ENCODE data around the gene CSH2.
"Not testable (repeated sequence)": the region's sequence is repeated elsewhere in the genome, so short reads cannot be mapped to it uniquely, and the experiment has no call there.

Gene CSH2

DNA sequence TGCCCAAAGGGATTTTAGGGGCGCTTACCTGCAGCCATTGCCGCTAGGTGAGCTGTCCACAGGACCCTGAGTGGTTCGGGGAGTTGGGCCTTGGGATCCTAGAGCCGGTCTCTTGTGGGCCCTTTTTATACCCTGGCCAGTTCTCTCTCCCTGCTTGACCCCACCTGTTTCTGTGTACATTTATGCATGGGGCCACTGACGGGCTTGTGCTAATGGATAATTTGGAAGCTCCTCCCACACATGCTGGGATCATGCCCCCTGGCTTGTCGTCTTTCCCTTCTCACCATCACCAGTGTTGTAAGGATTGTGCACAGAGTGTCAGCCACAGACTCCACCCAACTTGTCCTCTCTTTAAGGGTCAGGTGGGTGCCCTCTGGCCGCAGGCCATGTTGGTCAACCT, at the start of gene CSH2:
TSS of gene CSH2 (minus strand) at position 101 of the 400 bp plus-strand sequence. CDS start at position 38, 63 bp downstream.
- not testable (repeated sequence) for DNase-seq (ENCODE audit: low read depth)

DNA sequence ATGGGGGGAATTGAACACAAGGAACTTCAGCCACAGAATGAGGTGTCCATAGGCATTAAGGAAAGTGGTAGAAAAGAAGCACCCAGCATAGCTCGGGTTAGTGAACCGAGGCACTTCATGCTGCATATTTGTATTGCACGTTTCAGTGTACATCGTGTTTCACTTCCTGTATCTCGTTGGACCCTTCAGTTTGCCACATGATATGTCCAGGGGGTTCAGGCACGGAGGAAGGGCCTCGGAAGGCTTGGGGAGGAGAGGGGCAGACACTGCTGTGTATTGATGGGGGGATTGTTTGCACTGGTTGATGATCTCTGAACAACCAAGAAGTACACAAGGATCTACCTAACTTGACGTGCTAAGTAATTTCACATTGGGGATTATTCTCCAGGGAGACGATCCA, 48.9 kb upstream of the CSH2 start:
- not testable (repeated sequence) for DNase-seq (ENCODE audit: low read depth)

DNA sequence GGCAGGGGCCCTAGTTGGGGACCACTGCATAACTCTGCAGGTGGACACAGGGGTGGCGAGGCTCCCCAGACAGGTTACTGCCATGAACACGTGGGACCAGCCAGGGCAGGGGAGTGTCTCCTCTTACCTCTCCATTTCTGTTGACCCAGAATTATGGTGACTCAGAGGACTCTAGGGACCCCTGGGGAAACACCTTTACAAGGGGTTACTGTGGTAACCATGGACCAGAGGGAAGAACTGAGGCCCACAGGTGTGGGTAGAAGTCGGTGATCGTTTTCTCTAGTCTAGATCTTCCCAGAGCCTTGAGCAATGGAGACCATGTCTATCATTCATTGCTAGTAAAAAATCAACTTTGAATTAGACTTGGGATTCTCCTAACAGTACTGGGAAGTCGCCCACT, 47.3 kb upstream of the CSH2 start:
- not testable (repeated sequence) for DNase-seq (ENCODE audit: low read depth)

DNA sequence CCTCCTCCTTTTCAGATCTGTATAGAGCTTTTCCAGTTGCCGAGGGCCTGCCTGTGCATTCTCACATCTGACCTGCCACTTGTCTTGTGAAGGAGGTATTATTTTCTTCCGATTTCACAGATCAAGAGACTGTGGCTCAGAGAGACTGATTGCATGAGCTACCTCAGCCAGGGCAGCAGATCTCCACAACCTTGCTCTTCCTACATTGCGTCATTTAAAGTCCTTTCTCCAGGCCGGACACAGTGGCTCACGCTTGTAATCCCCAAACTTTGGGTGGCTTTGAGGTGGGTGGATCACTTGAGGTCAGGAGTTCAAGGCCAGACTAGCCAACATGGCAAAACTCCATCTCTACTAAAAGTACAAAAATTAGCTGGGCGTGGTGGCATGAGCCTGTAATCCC, 46.6 kb upstream of the CSH2 start:
- DNase-seq (ENCODE audit: low read depth): not testable (repeated sequence)

DNA sequence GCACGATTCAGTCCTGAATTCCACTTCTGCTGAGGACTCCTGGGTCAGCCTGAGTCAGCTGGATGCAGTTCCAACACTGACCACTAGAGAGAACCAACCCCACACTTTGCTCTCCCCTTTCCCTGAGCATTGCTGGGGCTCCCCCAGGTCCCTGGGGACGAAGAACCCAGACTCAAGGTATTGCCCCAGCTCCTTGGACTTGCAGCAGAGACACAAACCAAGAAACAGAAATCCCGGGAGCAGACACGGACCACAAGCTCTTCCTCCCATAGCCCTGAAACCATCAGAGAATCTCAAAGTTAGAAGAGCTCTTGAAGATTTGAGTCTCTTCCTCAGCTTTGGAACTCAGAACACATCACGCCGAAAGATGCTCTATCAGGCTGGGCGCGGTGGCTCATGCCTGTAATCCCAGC, 45.8 kb upstream of the CSH2 start:
- peak; percentile 33 for DNase-seq (ENCODE audit: low read depth)

DNA sequence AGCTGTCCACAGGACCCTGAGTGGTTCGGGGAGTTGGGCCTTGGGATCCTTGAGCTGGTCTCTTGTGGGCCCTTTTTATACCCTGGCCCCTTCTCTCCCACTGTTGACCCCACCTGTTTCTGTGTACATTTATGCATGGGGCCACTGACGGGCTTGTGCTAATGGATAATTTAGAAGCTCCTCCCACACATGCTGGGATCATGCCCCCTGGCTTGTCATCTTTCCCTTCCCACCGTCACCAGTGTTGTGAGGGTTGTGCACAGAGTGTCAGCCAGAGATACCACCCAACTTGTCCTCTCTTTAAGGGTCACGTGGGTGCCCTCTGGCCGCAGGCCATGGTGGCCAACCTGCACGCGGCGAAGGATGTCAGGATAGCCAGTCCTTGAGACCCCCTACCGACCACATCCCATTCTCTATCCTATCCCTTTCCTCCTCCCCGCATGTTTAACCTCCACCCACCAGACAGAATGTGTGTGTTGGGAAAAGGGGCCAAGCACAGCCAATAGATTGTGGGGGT, 45.4 kb upstream of the CSH2 start, which contains the start of gene GH1:
TSS of gene GH1 (minus strand) at position 51 of the 517 bp plus-strand sequence. CDS start 63 bp downstream, outside the sequence.
- not testable (repeated sequence) for DNase-seq (ENCODE audit: low read depth)

DNA sequence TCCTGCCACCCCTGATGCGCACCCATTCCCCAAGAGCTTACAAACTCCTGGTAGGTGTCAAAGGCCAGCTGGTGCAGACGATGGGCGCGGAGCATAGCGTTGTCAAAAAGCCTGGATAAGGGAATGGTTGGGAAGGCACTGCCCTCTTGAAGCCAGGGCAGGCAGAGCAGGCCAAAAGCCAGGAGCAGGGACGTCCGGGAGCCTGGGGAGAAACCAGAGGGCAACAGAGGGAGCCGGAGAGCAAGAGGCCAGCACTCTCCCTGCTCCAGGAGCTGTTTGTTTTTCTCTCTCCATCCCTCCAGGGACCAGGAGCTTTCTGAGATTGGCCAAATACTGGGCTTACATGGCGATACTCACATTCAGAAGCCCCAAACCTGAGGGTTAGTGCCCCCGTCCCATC, 44.8 kb upstream of the CSH2 start:
- DNase-seq (ENCODE audit: low read depth): no peak

DNA sequence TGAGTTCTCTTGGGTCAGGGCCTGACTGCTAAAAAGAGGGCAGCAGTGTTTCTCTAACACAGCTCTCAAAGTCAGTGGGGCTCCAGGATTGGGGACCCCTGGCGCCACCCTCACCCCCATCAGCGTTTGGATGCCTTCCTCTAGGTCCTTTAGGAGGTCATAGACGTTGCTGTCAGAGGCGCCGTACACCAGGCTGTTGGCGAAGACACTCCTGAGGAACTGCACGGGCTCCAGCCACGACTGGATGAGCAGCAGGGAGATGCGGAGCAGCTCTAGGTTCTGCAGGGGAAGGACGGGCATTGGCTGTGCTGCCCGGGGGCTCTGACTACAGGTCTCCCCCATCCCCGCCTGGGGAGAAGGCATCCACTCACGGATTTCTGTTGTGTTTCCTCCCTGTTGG, 44.2 kb upstream of the CSH2 start:
- no peak for DNase-seq (ENCODE audit: low read depth)

DNA sequence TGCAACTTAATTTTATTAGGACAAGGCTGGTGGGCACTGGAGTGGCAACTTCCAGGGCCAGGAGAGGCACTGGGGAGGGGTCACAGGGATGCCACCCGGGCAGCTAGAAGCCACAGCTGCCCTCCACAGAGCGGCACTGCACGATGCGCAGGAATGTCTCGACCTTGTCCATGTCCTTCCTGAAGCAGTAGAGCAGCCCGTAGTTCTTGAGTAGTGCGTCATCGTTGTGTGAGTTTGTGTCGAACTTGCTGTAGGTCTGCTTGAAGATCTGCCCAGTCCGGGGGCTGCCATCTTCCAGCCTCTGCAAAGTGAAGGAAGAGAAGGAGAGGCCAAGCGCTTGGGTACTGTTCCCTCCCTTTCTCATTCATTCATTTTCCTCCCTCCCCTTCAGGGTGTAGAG, 43.7 kb upstream of the CSH2 start:
- not testable (repeated sequence) for DNase-seq (ENCODE audit: low read depth)

DNA sequence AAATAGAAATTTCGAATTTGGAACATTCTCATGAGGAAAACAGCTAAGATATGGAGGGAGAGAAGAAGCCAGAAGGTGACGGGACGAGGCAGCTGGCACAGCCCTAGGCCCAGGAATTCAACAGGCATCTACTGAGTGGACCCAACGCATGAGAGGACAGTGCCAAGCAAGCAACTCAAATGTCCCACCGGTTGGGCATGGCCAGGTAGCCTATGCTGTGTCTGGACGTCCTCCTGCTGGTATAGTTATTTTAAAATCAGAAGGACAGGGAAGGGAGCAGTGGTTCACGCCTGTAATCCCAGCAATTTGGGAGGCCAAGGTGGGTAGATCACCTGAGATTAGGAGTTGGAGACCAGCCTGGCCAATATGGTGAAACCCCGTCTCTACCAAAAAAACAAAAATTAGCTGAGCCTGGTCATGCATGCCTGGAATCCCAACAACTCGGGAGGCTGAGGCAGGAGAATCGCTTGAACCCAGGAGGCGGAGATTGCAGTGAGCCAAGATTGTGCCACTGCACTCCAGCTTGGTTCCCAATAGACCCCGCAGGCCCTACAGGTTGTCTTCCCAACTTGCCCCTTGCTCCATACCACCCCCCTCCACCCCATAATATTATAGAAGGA, 43.2 kb upstream of the CSH2 start:
- no peak for DNase-seq (ENCODE audit: low read depth)

DNA sequence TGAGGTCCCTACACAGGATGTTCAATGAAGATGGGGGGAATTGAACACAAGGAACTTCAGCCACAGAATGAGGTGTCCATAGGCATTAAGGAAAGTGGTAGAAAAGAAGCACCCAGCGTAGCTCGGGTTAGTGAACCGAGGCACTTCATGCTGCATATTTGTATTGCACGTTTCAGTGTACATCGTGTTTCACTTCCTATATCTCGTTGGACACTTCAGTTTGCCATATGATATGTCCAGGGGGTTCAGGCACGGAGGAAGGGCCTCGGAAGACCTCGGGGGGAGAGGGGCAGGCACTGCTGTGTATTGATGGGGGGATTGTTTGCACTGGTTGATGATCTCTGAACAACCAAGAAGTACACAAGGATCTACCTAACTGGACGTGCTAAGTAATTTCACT, 42.3 kb upstream of the CSH2 start:
- DNase-seq (ENCODE audit: low read depth): not testable (repeated sequence)

DNA sequence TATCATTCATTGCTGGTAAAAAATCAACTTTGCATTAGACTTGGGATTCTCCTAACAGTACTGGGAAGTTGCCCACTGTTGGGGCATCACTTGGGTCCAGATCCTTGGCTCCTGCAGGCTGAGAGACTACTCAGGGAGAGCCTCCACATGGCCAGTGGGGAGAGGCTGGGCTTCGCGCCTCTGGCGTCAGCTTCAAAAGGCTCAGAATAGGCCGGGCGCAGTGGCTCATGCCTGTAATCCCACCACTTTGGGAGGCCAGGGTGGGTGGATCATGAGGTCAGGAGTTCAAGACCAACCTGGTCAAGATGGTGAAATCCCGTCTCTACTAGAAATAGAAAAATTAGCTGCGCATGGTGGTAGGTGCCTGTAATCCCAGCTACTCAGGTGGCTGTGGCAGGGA, 41.0 kb upstream of the CSH2 start:
- DNase-seq (ENCODE audit: low read depth): no peak

DNA sequence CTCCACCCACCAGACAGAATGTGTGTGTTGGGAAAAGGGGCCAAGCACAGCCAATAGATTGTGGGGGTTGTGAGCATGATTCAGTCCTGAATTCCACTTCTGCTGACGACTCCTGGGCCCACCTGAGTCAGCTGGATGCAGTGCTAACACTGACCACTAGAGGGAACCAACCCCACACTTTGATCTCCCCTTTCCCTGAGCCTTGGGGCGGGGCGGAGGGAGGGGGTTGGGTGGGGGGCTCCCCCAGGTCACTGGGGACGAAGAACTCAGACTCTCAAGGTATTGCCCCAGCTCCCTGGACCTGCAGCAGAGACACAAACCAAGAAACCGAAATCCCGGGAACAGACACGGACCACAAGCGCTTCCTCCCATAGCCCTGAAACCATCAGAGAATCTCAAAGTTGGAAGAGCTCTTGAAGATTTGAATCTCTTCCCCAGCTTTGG, 38.2 kb upstream of the CSH2 start:
- DNase-seq (ENCODE audit: low read depth): peak; percentile 46

DNA sequence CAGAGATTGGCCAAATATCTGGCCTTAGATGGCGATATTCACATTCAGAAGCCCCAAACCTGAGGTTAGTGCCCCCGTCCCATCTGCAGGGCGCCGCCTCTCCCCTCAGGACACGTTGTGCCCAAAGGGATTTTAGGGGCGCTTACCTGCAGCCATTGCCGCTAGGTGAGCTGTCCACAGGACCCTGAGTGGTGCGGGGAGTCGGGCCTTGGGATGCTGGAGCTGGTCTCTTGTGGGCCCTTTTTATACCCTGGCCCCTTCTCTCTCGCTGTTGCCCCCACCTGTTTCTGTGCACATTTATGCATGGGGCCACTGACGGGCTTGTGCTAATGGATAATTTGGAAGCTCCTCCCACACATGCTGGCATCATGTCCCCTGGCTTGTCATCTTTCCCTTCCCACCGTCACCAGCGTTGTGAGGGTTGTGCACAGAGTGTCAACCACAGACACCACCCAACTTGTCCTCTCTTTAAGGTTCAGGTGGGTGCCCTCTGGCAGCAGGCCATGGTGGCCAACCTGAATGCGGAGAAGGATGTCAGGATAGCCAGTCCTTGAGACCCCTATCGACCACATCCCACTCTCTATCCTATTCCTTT, 37.7 kb upstream of the CSH2 start, which contains the start of gene CSHL1:
TSS of gene CSHL1 (minus strand) at position 218 of the 595 bp plus-strand sequence. CDS start at position 156, 62 bp downstream.
- DNase-seq (ENCODE audit: low read depth): no peak

DNA sequence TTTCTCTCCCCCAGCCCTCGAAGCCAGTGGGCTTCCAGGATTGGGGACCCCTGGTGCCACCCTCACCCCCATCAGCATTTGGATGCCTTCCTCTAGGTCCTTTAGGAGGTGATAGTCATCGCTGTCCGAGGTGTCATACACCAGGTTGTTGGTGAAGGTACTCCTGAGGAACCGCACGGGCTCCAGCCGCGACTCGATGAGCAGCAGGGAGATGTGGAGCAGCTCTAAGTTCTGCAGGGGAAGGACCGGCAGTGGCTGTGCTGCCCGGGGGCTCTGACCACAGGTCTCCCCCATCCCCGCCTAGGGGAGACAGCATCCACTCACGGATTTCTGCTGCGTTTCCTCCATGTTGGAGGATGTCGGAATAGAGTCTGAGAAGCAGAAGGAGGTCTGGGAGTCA, 36.6 kb upstream of the CSH2 start:
- DNase-seq (ENCODE audit: low read depth): no peak

DNA sequence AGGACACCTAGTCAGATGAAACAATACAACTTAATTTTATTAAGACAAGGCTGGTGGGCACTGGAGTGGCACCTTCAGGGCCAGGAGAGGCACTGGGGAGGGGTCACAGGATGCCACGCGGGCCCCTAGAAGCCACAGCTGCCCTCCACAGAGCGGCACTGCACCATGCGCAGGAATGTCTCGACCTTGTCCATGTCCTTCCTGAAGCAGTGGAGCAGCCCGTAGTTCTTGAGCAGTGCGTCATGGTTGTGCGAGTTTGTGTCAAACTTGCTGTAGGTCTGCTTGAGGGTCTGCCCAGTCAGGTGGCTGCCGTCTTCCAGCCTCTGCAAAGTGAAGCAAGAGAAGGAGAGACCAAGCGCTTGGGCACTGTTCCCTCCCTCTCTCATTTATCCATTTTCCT, 36.1 kb upstream of the CSH2 start:
- DNase-seq (ENCODE audit: low read depth): not testable (repeated sequence)

DNA sequence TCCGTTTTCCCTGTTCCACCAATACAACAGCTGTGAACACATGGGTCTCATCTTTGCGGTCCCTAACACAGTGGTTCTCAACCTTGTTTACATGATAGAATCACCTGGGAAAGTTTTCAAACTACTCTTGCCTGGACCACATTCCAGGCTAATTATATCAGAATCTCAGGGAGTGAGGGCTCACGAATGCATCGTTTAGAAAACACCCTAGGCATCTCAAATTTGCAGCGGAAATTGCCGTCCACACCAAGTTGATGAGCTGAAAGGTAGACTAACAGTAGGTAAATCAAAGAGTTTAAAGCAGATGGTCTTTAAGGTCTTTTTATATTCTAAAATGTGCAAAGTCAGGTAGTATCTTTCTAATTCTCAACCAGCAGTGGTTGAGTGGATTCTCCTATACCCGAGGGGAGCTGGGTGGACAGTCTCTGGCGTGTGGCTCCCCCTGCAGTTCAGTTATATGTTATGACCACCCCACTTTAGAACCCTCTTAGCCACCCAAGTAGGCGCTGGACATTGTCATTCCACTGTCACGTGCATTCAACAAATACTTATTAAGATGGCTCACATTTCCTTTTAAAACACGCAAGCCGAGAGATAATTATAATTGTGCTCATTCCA, 33.8 kb upstream of the CSH2 start:
- not testable (repeated sequence) for DNase-seq (ENCODE audit: low read depth)

DNA sequence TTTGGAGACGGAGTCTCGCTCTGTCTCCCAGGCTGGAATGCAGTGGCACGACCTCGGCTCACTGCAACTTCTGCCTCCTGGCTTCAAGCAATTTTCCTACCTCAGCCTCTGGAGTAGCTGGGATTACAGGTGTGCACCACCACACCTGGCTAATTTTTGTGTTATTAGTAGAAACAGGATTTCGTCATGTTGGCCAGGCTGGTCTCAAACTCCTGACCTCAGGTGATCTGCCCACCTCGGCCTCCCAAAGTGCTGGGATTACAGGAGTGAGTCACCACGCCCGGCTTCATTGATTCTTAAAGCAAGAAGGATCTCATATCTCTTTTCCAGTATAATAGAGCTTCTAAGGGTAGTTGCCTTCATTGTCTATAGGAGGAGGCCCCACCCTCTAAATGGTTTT, 31.3 kb upstream of the CSH2 start:
- DNase-seq (ENCODE audit: low read depth): not testable (repeated sequence)

DNA sequence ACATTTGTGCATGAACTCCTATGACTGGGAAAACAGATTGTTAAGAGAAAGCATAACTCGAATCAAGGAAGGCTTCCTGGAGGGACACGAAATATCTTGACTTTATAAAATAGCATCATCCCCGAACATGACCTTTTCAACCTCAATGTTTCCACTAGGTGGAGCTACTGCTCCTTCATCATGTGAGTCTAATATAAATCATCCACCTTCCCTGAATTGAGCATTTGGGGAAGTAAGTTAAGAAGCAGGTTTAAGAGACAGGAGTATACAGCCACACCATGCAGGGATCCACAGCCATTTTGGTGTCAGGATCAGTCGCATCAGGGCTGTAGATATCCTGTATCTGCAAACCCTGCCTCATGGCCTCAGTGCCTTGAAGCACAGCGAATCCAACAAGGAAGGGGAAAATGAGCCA, 30.3 kb upstream of the CSH2 start:
- DNase-seq (ENCODE audit: low read depth): not testable (repeated sequence)

DNA sequence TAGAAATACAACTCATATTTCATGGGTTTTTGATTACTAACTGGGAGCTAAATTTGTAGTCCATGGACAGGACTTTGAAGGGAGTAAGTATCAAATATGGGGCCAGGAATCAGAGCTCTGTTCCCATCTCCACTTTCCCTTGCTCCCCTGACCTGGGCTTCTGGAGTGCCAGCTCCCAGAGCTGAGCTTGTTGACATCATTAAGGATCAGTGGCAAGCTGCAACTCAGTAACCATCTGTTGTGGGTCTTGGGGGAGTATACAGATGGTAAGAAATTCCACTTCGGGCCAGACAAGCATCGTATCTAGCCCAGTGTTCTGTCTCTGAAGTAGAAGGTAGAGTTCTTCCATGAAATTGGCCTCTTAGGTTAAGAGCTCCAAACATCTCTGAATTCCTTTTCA, 28.5 kb upstream of the CSH2 start:
- not testable (repeated sequence) for DNase-seq (ENCODE audit: low read depth)

DNA sequence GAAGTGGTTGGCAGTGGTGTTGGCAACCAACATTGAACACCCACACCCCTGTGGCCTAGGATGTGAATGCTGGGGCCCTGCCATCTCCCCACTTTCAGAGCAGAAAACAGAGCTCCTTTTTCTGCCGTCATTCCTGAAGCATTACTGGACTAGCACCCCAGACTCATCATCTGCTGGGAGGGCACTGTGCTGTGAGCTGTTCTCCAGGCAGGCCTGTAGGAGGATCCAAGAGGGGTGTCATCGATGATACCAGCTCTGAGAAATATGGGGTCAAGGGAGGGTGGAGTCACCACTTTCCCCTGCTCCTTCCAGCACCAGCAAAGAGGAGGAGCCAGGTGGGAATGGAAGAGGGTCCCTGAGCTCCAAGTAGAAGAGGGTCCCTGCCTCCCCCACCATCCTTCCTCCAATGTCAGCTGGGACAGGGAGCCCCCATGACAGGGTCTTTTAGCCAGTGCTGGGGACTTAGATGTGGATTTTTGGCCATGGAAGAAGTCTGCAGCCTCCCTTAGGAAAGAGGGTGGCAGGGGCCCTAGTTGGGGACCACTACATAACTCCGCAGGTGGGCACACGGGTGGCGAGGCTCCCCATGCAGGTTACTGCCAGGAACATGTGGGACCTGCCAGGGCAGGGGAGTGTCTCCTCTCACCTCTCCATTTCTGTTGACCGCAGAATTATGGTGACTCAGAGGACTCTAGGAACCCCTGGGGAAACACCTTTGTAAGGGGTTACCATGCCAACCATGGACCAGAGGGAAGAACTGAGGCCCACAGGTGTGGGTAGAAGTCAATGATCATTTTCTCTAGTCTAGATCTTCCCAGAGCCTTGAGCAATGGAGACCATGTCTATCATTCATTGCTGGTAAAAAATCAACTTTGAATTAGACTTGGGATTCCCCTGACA, 25.7 kb upstream of the CSH2 start:
- DNase-seq (ENCODE audit: low read depth): not testable (repeated sequence)
